GM10847 (cell line): Measurements from ENCODE around the gene ACOT11.

Source experiments
- POLR2A ChIP-seq: IDR thresholded peaks from 2 replicates; pipeline ENCODE4 v1.6.1; 2011; ENCODE audit not compliant: insufficient read length; ENCODE audit errors: extremely low read depth

Gene ACOT11

GRCh38 chr1:54520631-54521321 is 27.3 kb upstream of the ACOT11 start:
- no peak for TF ChIP-seq POLR2A

- TF ChIP-seq POLR2A = no peak
Measured at GRCh38 chr1:54528613-54529012, 19.4 kb upstream of the ACOT11 start.

- TF ChIP-seq POLR2A = no peak
Measured at GRCh38 chr1:54532033-54532432, 16.0 kb upstream of the ACOT11 start.

GRCh38 chr1:54537611-54538010 is 10.4 kb upstream of the ACOT11 start:
- TF ChIP-seq POLR2A = no peak

GRCh38 chr1:54538538-54538937 is 9.5 kb upstream of the ACOT11 start:
- TF ChIP-seq POLR2A = no peak

GRCh38 chr1:54540582-54541295 is 7.3 kb upstream of the ACOT11 start:
- no peak for TF ChIP-seq POLR2A

GRCh38 chr1:54542120-54542961 is 5.7 kb upstream of the ACOT11 start:
- no peak for TF ChIP-seq POLR2A

GRCh38 chr1:54542962-54543539 is 5.0 kb upstream of the ACOT11 start:
- no peak for TF ChIP-seq POLR2A

GRCh38 chr1:54543729-54544496 is 4.1 kb upstream of the ACOT11 start:
- no peak for TF ChIP-seq POLR2A

GRCh38 chr1:54545916-54546635 is 2.0 kb upstream of the ACOT11 start:
- no peak for TF ChIP-seq POLR2A

GRCh38 chr1:54546651-54547401 is 1.2 kb upstream of the ACOT11 start:
- no peak for TF ChIP-seq POLR2A

GRCh38 chr1:54548389-54549044 is 489 bp downstream of the ACOT11 start:
- no peak for TF ChIP-seq POLR2A
